CD4-positive, alpha-beta T cell treated with Interleukin-12 subunit alpha and Interleukin-12 subunit beta, for 1 hour (primary cell): ENCODE data around the gene TSEN15.

Experiments
- DNase-seq: peaks from one replicate; pipeline ENCODE4 v3.0.0-alpha.2; 2020

Gene TSEN15

GRCh38 chr1:184112176-184112948, 60.8 kb downstream of the TSEN15 start:
- DNase-seq, result no peak

- no peak for DNase-seq
Observed at GRCh38 chr1:184113251-184113650, 61.7 kb downstream of the TSEN15 start.

GRCh38 chr1:184114818-184115398, 63.4 kb downstream of the TSEN15 start:
- DNase-seq, result no peak

GRCh38 chr1:184116287-184116686, 64.8 kb downstream of the TSEN15 start:
- DNase-seq, result no peak

GRCh38 chr1:184118046-184118445, 66.5 kb downstream of the TSEN15 start:
- DNase-seq, result no peak
